Fibroblast of lung (primary cell): ENCODE results near the gene ZSCAN20. TPM values are rescaled to one million over a fixed set of nuclear protein-coding genes. Genes with fewer than 3 reads are reported as not detected.

Source experiments
- DNase-seq, 2 donors: peaks; one replicate each; pipeline versions ENCODE4 v3.0.0 to v3.0.0-alpha.2; 2010; ENCODE audit warnings: low read depth in 2 of 2
- H2AFZ ChIP-seq: 2 replicates; pipeline ENCODE4 v1.5.1; 2012; ENCODE audit warnings: low read length, control low read depth, inconsistent platforms
- H3K27ac ChIP-seq: 2 replicates; pipeline ENCODE4 v1.5.1; 2011; ENCODE audit warnings: low read length, control low read depth; ENCODE audit not compliant: insufficient read depth
- H3K27me3 ChIP-seq: 2 replicates; pipeline ENCODE4 v1.5.1; 2011; ENCODE audit warnings: mild to moderate bottlenecking, low read length; ENCODE audit not compliant: control insufficient read depth, insufficient read depth
- H3K36me3 ChIP-seq: 2 replicates; pipeline ENCODE4 v1.5.1; 2011; ENCODE audit warnings: low read length; ENCODE audit not compliant: control insufficient read depth, insufficient read depth
- H3K4me1 ChIP-seq: 2 replicates; pipeline ENCODE4 v1.5.1; 2011; ENCODE audit warnings: low read length; ENCODE audit not compliant: control insufficient read depth, insufficient read depth; ENCODE audit errors: extremely low read depth
- H3K4me2 ChIP-seq: 2 replicates; pipeline ENCODE4 v1.5.1; 2011; ENCODE audit warnings: low read length, control low read depth; ENCODE audit not compliant: insufficient read depth; ENCODE audit errors: extremely low read depth
- H3K4me3 ChIP-seq, 4 experiments: fragments of 200-600 bp in 1 of 4; sonication (generic) in 1 of 4; replicated peaks in 1 of 4; 2 replicates each; pipeline ENCODE4 v1.5.1; 2011 to 2016; ENCODE audit warnings: low read length in 4 of 4, low read depth in 3 of 4, mild to moderate bottlenecking in 3 of 4, control low read depth in 2 of 4, inconsistent platforms in 1 of 4, mixed read lengths in 1 of 4; ENCODE audit not compliant: insufficient read depth in 1 of 4; ENCODE audit errors: control extremely low read depth in 1 of 4
- H3K79me2 ChIP-seq: 2 replicates; pipeline ENCODE4 v1.5.1; 2012; ENCODE audit warnings: mild to moderate bottlenecking, low read length, inconsistent platforms; ENCODE audit not compliant: control insufficient read depth, insufficient read depth
- H3K9ac ChIP-seq: 2 replicates; pipeline ENCODE4 v1.5.1; 2011; ENCODE audit warnings: mild to moderate bottlenecking, low read length, control low read depth; ENCODE audit not compliant: insufficient read depth
- H3K9me3 ChIP-seq: 2 replicates; pipeline ENCODE4 v1.5.1; 2012; ENCODE audit warnings: low read depth, low read length; ENCODE audit not compliant: control insufficient read depth, insufficient read depth
- H4K20me1 ChIP-seq: 2 replicates; pipeline ENCODE4 v1.5.1; 2011; ENCODE audit warnings: low read length; ENCODE audit not compliant: control insufficient read depth, insufficient read depth; ENCODE audit errors: extremely low read depth
- EZH2 ChIP-seq: IDR thresholded peaks from 2 replicates; pipeline ENCODE4 v1.5.1; 2012; ENCODE audit warnings: low read length, control low read depth, mild to moderate bottlenecking; ENCODE audit errors: missing control alignments
- polyA plus RNA-seq, 2 donors: library from polyadenylated mRNA; depleted of rRNA in 1 of 2; stranded (reverse) in 1 of 2; unstranded in 1 of 2; fragments of >200 nt; gene quantifications; 2 replicates each; pipeline ENCODE4 v1.2.1, GENCODE V29; 2011 to 2012; ENCODE audit warnings: missing spikeins in 1 of 2
- total RNA-seq: library from RNA; depleted of rRNA; stranded (reverse); fragments of >200 nt; gene quantifications from 2 replicates; pipeline ENCODE4 v1.2.1, GENCODE V29; 2014
- TF ChIP-seq, protein P1 (sequence below), 2 donors: IDR thresholded peaks in 1 of 2; conservative IDR thresholded peaks in 1 of 2; 1 replicate in 1 of 2; 2 replicates in 1 of 2; pipeline ENCODE4 v1.5.1; 2011 to 2012; ENCODE audit warnings: low read length in 2 of 2, control low read depth in 1 of 2, inconsistent platforms in 1 of 2, low read depth in 1 of 2, mild to moderate bottlenecking in 1 of 2

ZSCAN20 gene
- total and polyA plus RNA-seq, 2 donors (not counting 1 experiment from before 2014, with no cell fraction given): 3.1 to 13.0 TPM

DNA sequence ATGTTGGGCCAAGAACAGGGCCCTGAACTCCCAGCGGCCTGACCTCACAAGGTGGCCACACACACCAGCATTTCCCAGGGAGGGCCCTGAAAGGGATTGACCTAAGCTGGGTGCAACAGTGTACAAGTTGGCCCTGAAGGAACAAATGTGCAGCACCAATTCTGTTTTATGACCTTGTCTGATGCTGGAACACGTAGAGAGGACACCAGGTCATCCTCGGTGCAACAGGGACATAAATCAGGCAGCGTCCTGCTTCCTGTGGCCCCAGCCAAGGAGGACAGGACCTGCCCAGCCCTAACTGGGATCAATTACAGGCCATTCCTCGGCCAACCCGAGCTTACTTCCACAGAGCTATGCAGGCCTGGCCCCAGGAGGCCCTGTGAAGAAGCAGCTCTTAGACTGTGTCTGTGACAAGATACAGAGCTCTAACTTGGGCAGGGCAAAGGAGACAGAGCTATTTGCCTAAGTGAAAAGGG is 28.7 kb upstream of the ZSCAN20 start:
- DNase-seq: peak in 1 of 2 donors; percentile 31
- TF ChIP-seq, protein P1, sequence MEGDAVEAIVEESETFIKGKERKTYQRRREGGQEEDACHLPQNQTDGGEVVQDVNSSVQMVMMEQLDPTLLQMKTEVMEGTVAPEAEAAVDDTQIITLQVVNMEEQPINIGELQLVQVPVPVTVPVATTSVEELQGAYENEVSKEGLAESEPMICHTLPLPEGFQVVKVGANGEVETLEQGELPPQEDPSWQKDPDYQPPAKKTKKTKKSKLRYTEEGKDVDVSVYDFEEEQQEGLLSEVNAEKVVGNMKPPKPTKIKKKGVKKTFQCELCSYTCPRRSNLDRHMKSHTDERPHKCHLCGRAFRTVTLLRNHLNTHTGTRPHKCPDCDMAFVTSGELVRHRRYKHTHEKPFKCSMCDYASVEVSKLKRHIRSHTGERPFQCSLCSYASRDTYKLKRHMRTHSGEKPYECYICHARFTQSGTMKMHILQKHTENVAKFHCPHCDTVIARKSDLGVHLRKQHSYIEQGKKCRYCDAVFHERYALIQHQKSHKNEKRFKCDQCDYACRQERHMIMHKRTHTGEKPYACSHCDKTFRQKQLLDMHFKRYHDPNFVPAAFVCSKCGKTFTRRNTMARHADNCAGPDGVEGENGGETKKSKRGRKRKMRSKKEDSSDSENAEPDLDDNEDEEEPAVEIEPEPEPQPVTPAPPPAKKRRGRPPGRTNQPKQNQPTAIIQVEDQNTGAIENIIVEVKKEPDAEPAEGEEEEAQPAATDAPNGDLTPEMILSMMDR (conservative IDR thresholded peaks at IDR 0.05 in 1 of 2, IDR thresholded peaks at IDR 0.05 in 1 of 2; ENCODE audit: low read depth in 1 of 2, low read length in 2 of 2): no peak
- no peak for TF ChIP-seq EZH2
- Histone ChIP-seq H3K9me3 (no peaks in the 10 kb centered on the region), H3K4me1 (peaks cover 7% of the 10 kb centered on the region), H3K9ac (no peak overlapping the region), H4K20me1 (no peaks in the 10 kb centered on the region), H3K79me2 (no peaks in the 10 kb centered on the region), H3K4me3 (no peak overlapping the region), H3K36me3 (no peaks in the 10 kb centered on the region), H3K27ac (no peak overlapping the region), H2AFZ (no peak overlapping the region), H3K27me3 (no peaks in the 10 kb centered on the region), H3K4me2 (no peak overlapping the region)

- H3K9ac ChIP-seq: no peak overlapping the region
- no peak for TF ChIP-seq EZH2
- TF ChIP-seq, protein P1 (conservative IDR thresholded peaks at IDR 0.05 in 1 of 2, IDR thresholded peaks at IDR 0.05 in 1 of 2; ENCODE audit: low read depth in 1 of 2, low read length in 2 of 2): no peak
- no peaks in the 10 kb centered on the region for H4K20me1 ChIP-seq
- no peak overlapping the region for H3K4me3 ChIP-seq
- no peaks in the 10 kb centered on the region for H3K79me2 ChIP-seq
- H3K36me3 ChIP-seq: no peaks in the 10 kb centered on the region
- H2AFZ ChIP-seq: no peak overlapping the region
- no peak overlapping the region for H3K27ac ChIP-seq
- no peak for DNase-seq
- H3K27me3 ChIP-seq: no peaks in the 10 kb centered on the region
- no peaks in the 10 kb centered on the region for H3K9me3 ChIP-seq
- no peak overlapping the region for H3K4me2 ChIP-seq
- peaks cover 7% of the 10 kb centered on the region for H3K4me1 ChIP-seq
Measured at GRCh38 chr1:33445108-33445507, 27.3 kb upstream of the ZSCAN20 start.

- Histone ChIP-seq H3K27me3 (no peaks in the 10 kb centered on the region), H3K9ac (no peak overlapping the region), H3K36me3 (no peaks in the 10 kb centered on the region), H3K9me3 (no peaks in the 10 kb centered on the region), H2AFZ (no peak overlapping the region), H3K27ac (no peak overlapping the region), H4K20me1 (no peaks in the 10 kb centered on the region), H3K4me3 (no peak overlapping the region), H3K79me2 (no peaks in the 10 kb centered on the region), H3K4me2 (no peak overlapping the region), H3K4me1 (peaks cover 7% of the 10 kb centered on the region)
- DNase-seq: no peak
- no peak for TF ChIP-seq EZH2
- TF ChIP-seq, protein P1 (conservative IDR thresholded peaks at IDR 0.05 in 1 of 2, IDR thresholded peaks at IDR 0.05 in 1 of 2; ENCODE audit: low read depth in 1 of 2, low read length in 2 of 2): no peak
Measured at GRCh38 chr1:33446590-33446989, 25.9 kb upstream of the ZSCAN20 start.
